Astrocyte (in vitro differentiated cells and primary cell): ENCODE measurements around the gene CFAP119.

ENCODE experiments used
- CTCF ChIP-seq: IDR thresholded peaks from 2 replicates; pipeline ENCODE4 v1.5.1; 2011; ENCODE audit warnings: low read depth, mild to moderate bottlenecking, inconsistent platforms, low read length, moderate library complexity; ENCODE audit not compliant: insufficient read depth
- EZH2 ChIP-seq: IDR thresholded peaks from 2 replicates; pipeline ENCODE4 v1.6.1; 2012; ENCODE audit warnings: mild to moderate bottlenecking, low read length, inconsistent platforms; ENCODE audit not compliant: insufficient read depth

- TF ChIP-seq EZH2, result no peak
- TF ChIP-seq CTCF, result no peak
Observed at GRCh38 chr16:30787613-30788378, 25.9 kb upstream of the CFAP119 start.
